ENCODE measurements around the gene SLC4A2. TPM values are rescaled to one million over a fixed set of nuclear protein-coding genes. Genes with fewer than 3 reads are reported as not detected.
A peak's percentile ranks its signal among the peaks of the same experiment; 100 is the strongest.

SLC4A2 gene
- total RNA-seq, 1 donor from 2014 or later: 193 TPM

DNA sequence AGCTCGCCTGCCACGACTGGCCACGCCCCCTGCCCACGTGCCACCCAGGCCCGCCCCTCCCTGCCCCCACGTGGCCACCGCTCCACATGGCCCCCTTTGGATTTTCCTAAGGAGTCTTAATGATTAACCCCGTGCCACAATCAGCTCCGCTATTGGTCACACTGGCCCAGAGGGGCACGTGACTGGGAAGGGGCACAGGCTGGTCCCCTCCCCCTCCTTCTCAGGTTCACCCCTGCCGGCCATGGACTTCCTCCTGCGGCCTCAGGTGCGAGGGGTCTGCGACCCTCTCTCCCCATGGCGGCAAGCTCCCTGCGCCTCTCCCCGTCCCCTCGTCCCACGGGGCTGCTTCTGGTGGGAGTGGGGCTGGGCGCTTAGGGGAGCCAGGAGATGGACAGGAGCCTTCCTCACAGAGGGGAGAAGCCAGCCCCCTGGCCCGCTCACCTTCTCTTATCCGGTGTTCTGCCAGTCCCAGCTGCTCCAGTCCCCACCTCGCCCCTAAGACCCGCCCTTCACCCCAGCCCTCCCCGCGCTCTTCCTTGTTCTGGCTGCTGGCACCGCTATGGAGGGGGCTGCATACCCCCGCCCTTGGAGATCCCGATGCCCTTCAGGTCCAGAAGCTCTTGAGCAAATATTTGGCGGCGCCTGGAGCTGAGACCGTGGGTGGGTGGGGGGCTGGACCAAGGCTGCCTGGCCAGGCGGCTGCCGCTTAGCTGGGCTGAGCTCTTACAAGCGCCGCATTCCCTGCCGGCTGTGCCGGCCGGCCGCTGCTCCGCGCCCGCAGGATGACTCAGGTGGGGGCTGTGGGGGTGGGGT lies 3.2 kb downstream of the SLC4A2 start:
- DNase-seq (ENCODE audit: low spot score): peak; percentile 81

DNA sequence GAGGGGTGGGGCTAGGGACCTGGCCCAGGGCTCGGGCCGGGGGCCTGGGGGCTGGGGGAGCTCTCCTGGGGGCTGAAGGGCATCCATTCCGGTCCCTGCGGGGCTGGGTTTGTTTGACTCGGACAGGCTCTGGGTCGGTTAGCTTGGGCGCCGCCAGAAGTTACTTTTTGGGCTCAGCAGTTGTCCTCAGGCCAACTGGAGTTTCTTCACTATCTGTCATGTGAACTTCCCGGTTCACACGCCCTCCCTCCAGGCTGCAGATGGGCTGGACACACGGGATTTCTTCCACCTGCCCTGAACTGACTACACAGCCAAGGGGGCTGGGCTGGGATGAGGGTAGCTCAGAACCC lies 3.8 kb downstream of the SLC4A2 start:
- peak; percentile 49 for DNase-seq (ENCODE audit: low spot score)

DNA sequence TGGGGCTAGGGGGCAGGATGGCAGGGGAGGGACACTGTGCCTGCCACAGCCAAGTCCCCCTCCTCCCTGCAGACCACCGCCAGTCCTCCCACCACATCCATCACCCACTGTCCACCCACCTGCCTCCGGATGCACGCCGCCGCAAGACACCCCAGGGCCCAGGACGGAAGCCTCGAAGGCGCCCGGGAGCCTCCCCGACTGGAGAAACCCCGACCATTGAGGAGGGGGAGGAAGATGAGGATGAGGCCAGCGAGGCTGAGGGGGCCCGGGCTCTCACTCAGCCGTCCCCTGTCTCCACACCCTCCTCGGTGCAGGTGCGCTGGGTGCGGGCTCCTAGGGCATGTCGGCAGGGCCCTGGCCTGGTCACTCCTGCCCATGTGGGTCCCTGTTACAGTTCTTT lies 5.1 kb downstream of the SLC4A2 start:
- no peak for DNase-seq (ENCODE audit: low spot score)

DNA sequence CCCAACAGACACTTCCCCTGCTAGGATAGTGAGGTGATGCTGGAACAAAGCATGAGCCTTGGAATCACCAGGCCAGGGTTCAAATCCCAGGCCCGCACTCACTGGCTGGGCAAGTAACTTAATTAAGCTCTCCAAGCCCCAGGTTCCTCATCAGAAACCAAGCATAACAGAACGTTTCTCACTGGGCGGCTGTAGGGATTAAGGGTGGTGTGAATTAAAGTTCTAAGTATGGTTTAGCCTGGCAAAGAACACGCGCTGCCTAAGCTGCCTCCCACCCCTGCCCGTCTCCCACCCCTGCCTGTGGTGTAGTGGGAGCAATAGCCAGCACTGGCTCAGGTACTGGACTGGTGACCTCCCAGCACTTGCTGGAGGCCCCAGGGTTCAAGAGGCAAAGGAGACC lies 5.6 kb downstream of the SLC4A2 start:
- no peak for DNase-seq (ENCODE audit: low spot score)

DNA sequence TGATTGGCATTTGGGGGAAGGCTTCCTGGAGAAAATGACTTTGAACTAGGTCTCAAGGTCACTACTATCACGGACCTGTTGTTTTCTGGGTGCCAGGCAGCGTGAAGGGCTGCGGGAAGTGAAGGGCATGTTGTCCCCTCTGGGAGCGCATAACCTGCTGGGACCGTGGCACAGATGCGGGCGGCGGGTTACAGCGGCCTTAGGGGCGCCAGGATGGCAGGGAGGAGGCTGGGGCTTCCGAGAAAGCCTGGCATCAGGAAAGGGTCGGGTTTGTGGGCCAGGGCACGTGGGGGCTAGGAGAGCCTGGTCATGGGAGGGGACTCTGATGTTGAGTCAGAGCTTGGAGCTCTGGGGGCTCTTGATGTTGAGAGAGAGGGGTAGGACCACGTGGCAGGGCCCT lies 6.1 kb downstream of the SLC4A2 start:
- DNase-seq (ENCODE audit: low spot score): no peak

DNA sequence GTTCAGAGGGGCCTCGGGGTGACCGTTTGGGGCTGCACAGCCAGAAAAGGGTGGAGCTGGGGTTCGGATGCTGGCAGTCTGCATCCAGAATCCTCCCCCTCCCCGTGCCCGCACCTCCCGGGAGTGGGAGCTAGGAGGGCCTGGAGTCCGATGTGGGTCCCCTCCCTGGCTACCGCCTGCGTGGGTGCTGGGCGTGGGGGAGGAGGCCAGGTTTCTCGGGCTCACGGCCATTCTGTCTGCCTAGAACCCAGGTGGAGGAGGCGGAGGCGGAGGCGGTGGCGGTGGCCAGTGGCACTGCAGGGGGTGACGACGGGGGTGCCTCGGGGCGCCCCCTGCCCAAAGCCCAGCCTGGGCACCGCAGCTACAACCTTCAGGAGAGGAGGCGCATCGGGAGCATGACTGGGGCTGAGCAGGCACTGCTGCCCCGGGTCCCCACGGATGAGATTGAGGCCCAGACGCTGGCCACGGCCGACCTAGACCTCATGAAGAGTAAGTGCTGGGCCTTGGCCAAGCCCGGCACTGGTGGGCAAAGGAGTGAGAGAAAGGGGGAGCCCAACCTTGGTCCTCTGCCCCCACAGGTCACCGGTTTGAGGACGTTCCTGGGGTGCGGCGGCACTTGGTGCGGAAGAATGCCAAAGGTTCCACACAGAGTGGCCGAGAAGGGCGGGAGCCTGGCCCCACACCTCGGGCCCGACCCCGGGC lies 7.0 kb downstream of the SLC4A2 start:
- DNase-seq (ENCODE audit: low spot score): no peak

DNA sequence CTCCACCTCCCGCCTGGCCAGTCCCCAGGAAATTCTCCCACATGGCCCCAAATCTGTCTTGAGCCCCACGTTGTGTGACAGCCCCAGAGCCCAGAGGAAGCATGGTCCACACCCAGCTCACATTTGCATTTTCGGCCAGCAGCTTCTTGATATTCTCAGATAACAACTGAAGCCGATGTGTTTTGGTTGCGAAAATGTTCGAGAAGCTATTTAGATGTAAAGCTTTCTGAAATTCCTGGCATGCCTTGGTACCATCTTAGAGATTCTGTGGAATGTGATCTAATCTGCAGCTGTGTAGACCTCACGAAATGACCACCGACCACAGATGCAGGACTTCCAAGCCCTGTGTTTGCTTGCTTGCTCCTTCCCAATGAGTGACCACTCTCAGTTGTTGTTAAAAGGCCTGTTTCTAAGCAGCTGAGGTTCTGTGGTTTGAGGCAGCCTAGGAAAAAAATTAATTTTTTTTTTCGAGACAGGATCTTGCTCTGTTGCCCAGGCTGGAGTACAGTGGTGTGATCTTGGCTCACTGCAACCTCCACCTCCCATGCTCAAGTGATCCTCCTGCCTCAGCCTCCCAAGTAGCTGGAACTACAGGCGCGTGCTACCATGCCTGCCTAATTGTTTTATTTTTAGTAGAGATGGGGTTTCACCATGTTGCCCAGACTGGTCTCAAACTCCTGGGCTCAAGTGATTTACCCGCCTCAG lies 8.8 kb downstream of the SLC4A2 start:
- no peak for DNase-seq (ENCODE audit: low spot score)

DNA sequence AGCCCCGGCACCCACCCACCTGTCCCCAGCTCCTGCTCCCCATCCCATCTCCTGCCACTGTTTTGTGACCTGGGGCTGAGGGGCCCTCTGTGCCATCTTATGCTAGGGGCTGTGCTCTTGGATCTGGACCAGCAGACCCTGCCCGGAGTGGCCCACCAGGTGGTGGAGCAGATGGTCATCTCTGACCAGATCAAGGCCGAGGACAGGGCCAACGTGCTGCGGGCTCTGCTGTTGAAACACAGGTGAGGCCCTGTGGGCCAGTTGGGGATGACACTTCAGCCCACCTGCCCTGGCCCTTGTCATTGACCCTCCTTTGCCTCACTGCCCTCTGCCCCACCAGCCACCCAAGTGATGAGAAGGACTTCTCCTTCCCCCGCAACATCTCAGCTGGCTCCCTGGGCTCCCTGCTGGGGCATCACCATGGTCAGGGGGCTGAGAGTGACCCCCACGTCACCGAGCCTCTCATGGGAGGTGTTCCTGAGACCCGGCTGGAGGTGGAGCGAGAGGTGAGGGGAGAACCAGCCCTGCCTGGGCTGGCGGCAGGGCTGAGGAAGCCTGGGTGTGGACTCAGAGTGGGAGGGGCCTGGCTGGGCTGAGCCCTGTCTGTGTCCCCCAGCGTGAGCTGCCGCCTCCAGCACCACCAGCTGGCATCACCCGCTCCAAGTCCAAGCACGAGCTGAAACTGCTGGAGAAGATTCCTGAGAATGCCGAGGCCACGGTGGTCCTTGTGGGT lies 10.6 kb downstream of the SLC4A2 start:
- no peak for DNase-seq (ENCODE audit: low spot score)

DNA sequence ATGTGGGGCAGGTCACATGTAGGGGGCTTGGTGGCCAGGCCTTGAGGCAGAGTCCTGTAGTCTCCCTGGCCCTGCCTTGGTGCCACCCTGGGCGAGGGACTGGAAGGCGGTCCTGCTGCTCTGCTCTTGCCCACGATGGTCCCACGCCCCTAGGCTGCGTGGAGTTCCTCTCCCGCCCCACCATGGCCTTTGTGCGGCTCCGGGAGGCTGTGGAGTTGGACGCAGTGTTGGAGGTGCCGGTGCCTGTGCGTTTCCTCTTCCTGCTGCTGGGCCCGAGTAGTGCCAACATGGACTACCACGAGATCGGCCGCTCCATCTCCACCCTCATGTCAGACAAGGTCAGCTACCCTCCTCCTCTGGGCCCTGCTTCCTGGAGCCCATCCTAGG lies 11.2 kb downstream of the SLC4A2 start:
- DNase-seq (ENCODE audit: low spot score): no peak

DNA sequence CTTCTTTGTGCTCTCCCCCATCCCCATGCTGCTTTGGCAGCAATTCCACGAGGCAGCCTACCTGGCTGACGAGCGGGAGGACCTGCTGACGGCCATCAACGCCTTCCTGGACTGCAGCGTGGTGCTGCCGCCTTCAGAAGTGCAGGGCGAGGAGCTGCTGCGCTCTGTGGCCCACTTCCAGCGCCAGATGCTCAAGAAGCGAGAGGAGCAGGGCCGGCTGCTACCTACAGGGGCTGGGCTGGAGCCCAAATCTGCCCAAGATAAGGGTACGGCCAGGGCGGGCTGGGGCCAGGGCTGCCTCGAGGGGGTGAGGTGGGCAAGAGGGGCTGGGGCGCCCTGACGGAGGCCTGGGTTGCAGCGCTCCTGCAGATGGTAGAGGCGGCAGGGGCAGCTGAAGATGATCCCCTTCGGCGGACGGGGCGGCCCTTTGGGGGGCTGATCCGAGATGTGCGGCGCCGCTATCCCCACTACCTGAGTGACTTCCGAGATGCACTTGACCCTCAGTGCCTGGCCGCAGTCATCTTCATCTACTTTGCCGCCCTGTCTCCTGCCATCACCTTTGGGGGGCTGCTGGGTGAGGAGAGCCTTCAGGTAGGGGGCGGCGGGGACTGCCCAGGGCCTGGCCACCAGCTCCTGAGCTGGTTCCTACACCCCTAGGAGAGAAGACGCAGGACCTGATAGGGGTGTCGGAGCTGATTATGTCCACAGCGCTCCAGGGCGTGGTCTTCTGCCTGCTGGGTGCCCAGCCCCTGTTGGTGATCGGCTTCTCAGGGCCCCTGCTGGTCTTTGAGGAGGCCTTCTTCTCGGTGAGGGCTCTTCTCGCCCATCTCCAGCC lies 11.9 kb downstream of the SLC4A2 start:
- DNase-seq (ENCODE audit: low spot score): no peak

DNA sequence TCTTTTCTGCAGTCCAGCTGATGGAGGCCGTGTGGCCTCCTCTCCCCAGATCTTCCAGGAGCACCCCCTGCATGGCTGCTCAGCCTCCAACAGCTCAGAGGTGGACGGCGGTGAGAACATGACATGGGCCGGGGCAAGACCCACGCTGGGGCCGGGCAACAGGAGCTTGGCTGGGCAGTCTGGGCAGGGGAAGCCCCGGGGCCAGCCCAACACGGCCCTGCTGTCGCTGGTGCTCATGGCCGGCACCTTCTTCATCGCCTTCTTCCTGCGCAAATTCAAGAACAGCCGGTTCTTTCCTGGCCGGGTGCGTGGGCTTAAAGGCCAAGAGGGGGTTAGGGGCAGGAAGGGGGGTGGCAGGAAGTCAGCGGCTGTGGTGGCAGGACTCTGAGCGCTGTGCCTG lies 14.6 kb downstream of the SLC4A2 start:
- DNase-seq (ENCODE audit: low spot score): no peak

DNA sequence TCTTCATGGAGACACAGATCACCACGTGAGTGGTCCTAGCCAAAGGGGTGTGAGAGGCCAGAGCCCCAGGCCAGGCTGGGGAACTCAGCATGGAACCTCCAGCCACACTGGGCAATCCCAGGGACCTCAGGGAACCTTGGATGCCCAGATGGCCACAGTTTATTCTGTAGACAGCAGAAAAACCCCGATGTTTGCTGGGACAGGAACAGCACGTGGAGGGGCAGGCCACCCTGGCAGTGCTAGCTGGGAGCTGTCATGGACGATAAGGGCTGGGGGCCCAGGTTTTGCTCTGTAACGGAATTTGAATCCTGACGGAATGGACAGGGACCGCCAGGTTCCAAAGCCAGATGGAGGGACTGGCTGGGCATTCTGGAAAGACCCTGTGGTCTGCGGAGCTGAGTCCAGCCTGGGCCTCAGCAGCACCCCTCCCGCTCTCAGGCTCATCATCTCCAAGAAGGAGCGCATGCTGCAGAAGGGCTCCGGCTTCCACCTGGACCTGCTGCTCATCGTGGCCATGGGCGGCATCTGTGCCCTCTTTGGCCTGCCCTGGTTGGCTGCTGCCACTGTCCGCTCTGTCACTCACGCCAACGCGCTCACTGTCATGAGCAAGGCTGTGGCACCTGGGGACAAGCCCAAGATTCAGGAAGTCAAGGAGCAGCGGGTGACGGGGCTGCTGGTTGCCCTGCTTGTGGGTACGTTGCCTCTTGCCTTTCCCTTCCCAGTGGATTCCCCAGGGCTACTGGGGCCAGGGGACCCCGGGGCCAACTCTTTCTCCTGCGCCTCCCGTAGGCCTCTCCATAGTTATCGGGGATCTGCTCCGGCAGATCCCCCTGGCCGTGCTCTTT lies 15.7 kb downstream of the SLC4A2 start:
- DNase-seq (ENCODE audit: low spot score): no peak

DNA sequence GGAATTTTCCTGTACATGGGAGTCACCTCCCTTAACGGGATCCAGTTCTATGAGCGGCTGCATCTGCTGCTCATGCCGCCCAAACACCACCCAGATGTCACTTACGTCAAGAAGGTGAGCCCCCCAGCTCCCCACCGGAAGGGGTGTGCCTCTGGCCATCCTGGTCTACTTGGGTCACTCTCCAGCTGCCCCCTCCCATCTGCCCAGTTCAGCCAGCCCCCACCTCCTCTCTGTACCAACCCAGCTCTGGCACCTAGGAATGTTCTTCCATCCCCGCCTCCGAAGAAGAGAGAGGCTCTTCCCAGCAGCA lies 16.2 kb downstream of the SLC4A2 start:
- DNase-seq (ENCODE audit: low spot score): no peak

DNA sequence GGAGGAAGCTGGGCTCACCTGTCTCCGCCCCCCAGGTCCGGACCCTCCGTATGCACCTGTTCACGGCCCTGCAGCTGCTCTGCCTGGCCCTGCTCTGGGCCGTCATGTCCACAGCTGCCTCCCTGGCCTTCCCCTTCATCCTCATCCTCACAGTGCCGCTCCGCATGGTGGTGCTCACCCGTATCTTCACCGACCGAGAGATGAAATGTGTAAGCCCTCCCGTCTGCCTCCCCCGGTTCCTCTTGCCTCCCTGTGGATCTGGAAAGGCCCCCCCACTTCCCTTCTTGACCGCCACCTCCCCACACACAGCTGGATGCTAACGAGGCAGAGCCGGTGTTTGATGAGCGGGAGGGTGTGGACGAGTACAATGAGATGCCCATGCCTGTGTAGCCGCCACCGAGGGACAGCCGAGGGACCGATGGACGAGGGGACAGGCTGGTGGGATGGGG lies 16.6 kb downstream of the SLC4A2 start:
- DNase-seq (ENCODE audit: low spot score): no peak

DNA sequence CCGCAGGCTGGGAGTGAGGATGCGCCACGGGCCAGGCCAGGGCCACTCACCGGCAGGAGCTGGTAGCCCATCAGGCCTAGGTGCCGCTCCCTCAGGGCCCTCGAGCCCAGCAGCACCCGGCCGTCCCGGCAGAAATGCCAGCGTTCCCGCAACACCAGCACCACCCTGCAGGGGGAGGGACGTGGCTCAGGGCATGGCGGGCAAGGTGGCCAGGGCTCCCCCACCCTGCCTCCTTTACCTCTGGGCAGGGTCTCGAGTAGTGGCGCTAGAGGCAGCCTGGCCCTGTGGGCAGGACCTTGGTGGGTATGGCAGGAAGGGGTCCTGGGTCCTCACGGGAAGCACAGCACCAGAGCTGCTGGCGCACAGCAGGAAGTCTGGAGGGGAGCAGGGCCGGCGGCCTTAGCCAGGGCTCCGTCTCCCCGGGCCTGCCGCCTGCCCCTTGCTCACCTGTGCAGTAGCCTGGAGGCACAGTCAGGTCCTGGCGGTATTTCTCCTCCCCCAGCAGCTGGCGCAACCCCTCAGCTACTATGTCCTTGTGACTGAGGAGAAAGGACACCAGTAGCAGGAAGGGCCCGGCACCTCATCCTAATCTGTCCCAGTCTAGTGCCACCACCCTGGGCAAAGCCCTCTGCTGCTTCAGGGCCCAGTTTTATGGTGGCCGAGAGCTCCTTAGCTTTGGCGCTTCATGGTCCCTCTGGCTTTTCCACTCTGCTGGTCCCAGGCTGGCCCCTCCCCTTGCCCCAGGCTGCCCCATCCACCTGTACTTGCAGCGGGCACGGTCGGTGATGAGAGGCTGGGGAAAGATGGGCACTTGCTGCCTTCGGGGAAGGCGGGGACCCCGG lies 17.7 kb downstream of the SLC4A2 start:
- no peak for DNase-seq (ENCODE audit: low spot score)

DNA sequence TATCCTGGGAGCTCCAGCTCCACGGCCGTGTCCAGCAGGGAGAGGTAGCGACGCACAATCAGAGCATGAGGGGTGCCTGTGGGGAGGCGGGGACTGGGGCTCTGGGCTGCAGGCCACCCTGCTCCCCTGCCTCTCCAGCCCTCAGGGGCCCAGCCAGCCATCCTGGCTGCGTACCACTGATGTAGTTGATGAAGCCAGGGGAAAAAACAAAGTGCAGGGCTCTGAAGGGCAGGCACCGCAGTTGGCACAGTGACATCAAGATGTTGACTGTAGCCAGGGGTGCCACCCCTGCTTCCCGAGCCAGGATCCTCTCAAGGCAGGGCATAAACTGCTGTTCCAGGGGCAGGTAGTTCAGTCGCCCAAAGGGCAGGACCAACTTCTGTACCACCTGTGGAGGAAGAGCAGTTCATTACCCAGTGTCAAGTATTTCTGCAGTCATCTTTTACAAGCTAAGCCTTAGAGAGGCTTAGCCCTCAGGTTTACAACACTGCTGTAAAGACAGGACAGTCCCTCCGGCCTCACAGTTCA lies 18.4 kb downstream of the SLC4A2 start:
- DNase-seq (ENCODE audit: low spot score): no peak

DNA sequence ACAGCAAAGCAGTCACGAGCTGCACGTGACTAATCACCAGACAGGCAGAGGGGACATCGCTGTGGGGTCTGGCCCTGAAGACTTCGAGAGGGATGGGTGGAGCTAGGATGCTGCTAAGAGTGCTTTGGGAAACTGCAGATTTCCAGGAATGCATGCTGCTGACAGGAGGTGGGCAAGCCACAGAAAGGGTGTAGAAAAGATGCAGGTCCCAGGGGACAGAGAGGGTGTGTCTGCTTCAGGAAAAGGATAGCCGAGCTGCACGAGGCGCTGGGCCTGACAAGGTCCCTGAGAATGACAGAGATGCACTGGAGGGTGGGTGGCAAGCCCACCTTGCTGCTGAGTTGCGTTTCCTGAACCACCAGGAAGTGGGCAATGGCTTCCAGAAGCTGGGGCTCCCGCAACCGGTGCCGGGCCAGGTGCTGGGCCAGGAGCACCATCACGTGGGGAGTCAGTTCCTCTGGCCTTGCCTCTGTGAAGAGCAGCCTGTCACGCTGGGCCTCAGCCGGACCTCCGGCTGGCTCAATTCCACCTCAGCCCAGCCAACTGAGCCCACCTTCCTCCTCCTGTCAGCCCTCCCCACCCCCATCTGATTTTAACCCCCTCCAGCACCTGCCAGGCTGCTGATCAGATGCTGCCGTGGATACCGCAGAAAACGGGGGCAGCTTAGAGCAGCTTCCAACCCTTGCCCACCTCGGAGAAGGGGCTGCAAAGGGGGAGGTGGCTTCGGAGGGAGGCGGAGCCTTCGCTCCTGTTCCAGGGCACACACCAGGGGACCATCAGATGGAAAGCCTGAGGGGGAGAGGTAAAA lies 19.0 kb downstream of the SLC4A2 start:
- no peak for DNase-seq (ENCODE audit: low spot score)

DNA sequence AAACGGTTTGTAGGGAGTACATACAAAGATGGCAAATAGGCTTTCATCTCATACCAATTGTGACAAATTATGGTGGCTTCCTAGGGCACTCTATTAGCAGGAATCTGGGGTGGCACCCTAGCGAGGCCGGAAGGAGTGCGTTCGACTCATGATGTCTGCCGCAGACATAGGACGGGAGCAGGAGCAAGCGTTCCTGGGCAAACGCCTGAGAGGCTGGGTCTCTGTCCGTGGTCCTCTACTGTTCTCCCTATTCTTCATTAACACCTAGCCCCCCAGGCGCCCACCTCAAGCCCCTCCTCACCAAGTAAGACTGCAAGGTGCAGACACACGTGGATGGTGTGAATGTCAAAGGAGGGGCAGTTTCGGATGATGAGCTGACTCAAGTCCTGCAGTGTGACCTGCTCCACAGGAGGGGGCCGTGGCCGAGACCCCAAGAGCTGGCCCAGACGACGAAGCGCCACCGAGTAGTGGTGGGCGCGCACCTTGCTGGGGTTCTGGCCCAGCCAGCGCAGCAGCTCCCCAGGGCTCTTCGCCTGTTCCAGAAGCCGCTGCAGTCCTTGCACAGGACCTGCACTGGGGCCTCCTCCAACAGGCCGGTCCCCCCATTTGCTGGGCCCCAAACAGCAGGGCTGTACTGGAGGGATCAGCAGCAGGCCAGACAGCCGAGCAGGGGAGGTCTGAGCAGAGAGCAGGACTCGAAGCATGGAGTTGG lies 20.0 kb downstream of the SLC4A2 start:
- no peak for DNase-seq (ENCODE audit: low spot score)
